22Rv1 (cell line): ENCODE measurements around the gene CTR9.

ENCODE experiments used
- CTCF ChIP-seq: fragments of 450-650 bp; IDR thresholded peaks from 2 replicates; pipeline ENCODE4 v1.5.1; 2017; ENCODE audit warnings: mild to moderate bottlenecking
- ZFX ChIP-seq: fragments of 450-650 bp; IDR thresholded peaks from 2 replicates; pipeline ENCODE4 v1.6.1; 2017; ENCODE audit warnings: antibody characterized with exemption, borderline replicate concordance

DNA sequence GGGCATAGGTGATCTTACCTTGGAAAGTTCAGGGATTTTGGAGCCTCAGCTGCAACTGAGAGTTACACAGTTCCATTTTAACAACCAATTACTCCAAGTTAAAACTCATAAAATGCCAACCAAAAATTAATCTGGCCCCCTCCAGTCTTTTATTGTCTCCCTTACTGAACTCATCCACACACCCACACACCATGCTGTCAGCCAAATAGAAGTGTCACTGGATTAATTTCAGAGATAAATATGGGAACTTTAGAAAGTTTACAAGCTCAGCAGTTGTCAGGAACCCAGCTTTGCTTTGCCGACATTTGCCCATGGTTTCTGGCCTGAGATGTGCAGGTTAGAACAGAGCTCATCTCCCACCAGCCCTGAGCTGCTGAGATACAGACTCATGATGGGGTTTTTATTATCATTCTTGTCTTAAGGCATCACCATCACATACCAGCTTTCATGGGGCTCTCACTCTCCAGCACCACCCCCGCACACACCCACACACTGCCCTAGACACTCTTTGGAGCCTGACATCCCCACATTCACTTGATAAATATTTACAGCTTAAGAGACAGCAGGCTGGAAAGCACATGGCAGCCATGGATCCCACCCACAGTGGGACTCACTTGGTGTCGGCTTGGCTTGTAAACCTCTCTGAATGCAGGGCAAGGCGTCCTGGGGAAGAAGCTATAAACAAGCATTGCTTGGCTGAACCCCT lies 23.7 kb upstream of the CTR9 start:
- TF ChIP-seq CTCF (no peak), ZFX (no peak)
